ENCODE results near the gene FBXL16. TPM values are rescaled to one million over a fixed set of nuclear protein-coding genes. Genes with fewer than 3 reads are reported as not detected.
"Not testable (repeated sequence)": the region's sequence is repeated elsewhere in the genome, so short reads cannot be mapped to it uniquely, and the experiment has no call there.

Gene FBXL16
- total RNA-seq, 1 donor from 2014 or later, result 6.4 TPM

DNA sequence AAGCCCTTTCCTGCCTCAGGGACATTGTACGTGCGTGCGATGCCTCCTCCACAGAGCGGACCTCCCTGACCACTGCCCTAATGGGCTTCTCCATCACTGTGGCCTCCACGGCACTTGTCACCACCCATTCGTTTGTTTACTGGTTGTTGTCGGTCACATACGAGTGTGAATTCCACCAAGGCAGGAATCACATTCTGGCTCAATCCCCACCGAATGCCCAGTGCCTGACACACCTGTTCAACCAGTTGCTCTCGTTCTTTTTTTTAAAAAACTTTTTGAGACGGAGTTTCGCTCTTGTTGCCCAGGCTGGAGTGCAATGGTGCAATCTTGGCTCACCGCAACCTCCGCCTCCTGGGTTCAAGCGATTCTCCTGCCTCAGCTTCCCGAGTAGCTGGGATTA lies 14.4 kb downstream of the FBXL16 start:
- intact Hi-C loops (cut with micrococcal nuclease); H3K9me3 Mint-ChIP-seq; H3K36me3 Mint-ChIP-seq (ENCODE audit: low read depth); DNase-seq: not testable (repeated sequence)
- H3K27ac Mint-ChIP-seq, result peak overlapping the region; percentile 74
- H3K27me3 Mint-ChIP-seq, result peaks cover 17% of the 10 kb centered on the region
- H3K4me1 Mint-ChIP-seq, result peaks cover 14% of the 10 kb centered on the region
- H3K4me3 Mint-ChIP-seq, result peak overlapping the region; percentile 81

DNA sequence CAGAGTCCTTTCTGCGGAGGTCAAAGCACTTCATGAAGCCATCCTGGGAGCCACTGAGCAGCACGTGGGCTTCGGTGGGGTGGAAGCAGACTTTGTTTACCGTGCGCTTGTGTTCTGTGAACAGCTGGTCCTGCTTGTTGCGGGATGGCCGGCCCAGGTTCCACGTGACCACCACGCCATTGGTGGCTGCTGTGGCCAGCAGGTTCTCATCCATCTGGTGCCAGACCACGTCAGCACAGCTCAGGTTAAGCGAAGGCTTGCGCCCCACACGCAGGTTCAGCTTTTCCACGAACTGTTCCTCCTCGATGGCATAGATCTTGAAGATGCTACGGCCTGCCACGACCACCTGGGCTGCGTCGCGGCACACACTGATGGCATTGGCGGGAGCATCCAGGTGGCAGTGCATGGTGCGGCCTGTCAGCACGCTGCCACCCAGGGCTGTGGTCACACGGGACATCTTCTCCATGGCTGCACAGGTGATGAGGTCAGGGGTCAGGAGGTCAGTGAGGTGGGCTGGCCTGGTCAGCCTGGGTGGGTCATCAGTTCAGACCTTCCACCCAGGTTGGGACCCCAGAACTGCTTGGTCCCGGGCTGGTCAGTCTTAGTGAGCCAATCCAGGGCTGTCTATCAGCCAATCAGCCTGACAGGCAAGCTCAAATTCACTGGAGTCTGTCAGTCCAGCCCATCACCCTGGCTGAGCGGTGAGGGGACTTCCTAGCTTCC lies 16.3 kb downstream of the FBXL16 start:
- Mint-ChIP-seq H3K36me3 (ENCODE audit: low read depth) (peaks cover 7% of the 10 kb centered on the region), H3K27me3 (peaks cover 15% of the 10 kb centered on the region), H3K4me1 (peaks cover 11% of the 10 kb centered on the region), H3K9me3 (peaks cover 4% of the 10 kb centered on the region), H3K4me3 (peak overlapping the region; percentile 81), H3K27ac (peak overlapping the region; percentile 79)
- intact Hi-C loops (cut with micrococcal nuclease), result no loop called here
- DNase-seq, result no peak

DNA sequence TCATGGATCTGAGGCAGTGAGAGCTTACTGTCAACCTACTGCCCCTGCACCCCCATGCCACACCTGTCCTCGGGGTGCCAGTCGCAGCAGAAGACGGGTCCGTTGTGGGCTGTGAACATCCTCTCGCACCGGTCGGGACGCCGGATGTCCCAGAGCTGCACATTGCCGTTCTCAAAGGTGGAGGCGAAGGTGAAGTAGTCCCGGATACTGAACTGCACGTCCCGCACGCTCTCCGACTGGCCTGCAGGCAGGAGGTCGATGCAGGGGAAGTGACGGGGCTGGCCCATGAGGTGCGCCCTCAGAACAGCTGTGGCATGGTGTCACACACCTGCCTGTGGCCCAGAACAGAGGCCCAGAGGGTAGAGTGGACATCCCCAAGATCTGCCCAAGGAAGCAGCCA lies 18.1 kb downstream of the FBXL16 start:
- Mint-ChIP-seq H3K9me3 (peaks cover 4% of the 10 kb centered on the region), H3K27me3 (peaks cover 4% of the 10 kb centered on the region), H3K4me3 (no peak overlapping the region), H3K27ac (no peak overlapping the region), H3K36me3 (ENCODE audit: low read depth) (peaks cover 15% of the 10 kb centered on the region), H3K4me1 (peaks cover 12% of the 10 kb centered on the region)
- intact Hi-C loops (cut with micrococcal nuclease), result no loop called here
- DNase-seq, result no peak

DNA sequence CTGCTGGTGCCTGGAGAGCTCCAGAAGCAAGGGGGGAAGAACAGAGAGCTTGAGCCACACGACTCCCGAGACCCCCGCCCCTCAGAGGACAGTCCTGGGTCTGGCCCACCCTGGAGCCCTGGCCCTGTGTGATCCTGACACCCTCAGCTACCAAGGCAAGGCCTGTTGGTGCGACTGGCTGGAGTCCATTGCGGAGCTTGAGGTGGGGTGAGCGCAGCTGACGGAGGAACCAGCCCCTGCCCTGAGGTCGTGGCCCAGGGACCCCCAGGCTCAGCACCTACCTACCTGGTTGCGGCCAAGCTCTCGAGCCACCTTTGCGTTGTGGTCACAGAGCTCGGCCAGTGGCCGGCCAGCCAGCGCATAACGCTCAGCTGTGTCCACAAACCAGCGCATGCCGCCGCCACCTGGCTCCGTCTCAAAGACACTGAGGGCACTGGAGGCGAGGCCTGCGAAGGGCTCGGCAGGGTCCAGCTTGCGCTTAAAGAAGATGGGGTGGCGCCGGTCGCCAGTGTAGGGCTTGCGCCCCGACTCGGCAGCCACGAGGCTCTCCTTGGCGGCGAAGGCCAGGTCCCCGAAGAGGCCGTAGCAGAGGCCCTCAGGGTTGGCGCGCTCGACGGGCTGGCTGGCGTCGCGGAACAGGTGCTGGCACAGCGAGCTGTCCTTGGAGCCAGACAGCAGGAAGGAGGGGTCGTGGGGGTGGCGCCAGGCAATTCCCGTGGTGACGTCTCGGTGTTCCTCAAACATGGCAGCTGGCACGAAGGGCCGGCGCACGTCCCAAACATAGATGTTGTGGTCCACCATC lies 18.9 kb downstream of the FBXL16 start:
- DNase-seq, result no peak
- peaks cover 17% of the 10 kb centered on the region for H3K4me1 Mint-ChIP-seq
- intact Hi-C loops (cut with micrococcal nuclease), result no loop called here

DNA sequence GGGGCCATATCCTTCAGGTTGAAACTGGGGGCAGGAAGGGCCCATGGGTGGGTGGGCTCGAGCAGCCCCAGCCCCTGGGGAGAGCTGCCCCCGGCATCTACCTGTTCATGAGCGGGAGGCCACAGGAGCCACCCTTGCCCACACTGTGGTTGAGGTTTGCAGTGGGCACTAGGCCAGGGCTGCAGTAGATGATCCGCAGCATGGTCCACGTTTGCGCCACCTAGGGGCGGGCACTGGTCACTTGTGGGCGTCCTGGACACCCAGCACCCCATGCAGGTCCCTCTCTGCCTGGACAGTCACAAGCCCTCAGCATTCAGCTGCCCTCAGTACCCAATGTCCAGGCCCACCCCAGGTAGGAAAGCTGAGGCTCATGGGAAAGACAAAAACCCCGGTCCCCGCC lies 19.6 kb downstream of the FBXL16 start:
- Mint-ChIP-seq H3K36me3 (ENCODE audit: low read depth) (peaks cover 27% of the 10 kb centered on the region), H3K4me3 (peak overlapping the region; percentile 52), H3K27me3 (no peaks in the 10 kb centered on the region), H3K4me1 (peaks cover 18% of the 10 kb centered on the region), H3K27ac (no peak overlapping the region), H3K9me3 (peaks cover 2% of the 10 kb centered on the region)
- intact Hi-C loops (cut with micrococcal nuclease), result loop anchor here (2.0 kb wide), 2 partner anchors 37 to 49 kb away; partner anchors contain the start of genes METTL26 and WDR90
- DNase-seq, result no peak

More for the DNA sequence above, 18.9 kb downstream of the FBXL16 start:
- H3K36me3 Mint-ChIP-seq (ENCODE audit: low read depth), result peaks cover 21% of the 10 kb centered on the region
- H3K27ac Mint-ChIP-seq, result no peak overlapping the region
- peak overlapping the region; percentile 21 for H3K4me3 Mint-ChIP-seq
- no peaks in the 10 kb centered on the region for H3K27me3 Mint-ChIP-seq
- peaks cover 4% of the 10 kb centered on the region for H3K9me3 Mint-ChIP-seq

DNA sequence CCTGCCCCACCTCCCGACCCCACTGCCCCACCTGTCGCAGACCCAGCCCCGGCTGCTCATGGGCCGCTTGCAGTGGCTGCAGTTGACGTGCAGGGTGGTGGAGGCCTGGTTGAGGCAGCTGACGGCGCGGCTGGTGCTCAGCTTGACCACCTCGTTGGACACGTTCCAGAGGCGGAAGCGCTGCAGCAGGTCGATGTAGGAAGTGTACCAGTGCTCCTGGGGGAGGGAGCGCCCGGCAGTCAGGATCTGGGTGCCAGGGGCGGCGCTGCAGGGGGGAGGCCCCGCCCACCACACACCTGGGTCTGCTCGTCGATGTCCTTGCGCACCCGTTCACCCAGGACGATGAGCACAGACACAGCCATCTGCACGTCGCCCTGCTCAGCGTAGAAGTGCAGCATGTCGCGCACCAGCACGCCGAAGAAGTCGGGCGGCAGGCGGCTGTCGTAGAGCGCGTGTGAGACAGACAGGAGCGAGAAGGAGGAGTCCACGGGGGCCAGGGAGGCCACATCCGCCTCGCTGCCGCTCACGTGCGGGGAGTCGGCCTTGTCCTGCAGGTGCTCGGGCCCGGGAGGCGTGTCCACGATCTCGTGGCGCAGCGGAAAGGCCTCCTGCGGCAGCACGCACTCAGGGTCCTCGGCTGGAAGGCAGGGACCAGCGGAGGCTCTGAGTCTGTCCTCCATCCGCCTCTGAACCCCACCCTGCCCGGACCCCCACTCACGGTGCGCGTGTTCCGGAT lies 20.5 kb downstream of the FBXL16 start:
- H3K27me3 Mint-ChIP-seq, result no peaks in the 10 kb centered on the region
- peaks cover 27% of the 10 kb centered on the region for H3K36me3 Mint-ChIP-seq (ENCODE audit: low read depth)
- DNase-seq, result no peak
- intact Hi-C loops (cut with micrococcal nuclease), result loop anchor here (2.0 to 5.0 kb wide), 3 partner anchors 36 to 48 kb away; partner anchors contain the start of genes CCDC78, HAGHL, METTL26 and WDR90
- H3K4me1 Mint-ChIP-seq, result peaks cover 13% of the 10 kb centered on the region
- H3K4me3 Mint-ChIP-seq, result no peak overlapping the region
- no peak overlapping the region for H3K27ac Mint-ChIP-seq
- no peaks in the 10 kb centered on the region for H3K9me3 Mint-ChIP-seq

DNA sequence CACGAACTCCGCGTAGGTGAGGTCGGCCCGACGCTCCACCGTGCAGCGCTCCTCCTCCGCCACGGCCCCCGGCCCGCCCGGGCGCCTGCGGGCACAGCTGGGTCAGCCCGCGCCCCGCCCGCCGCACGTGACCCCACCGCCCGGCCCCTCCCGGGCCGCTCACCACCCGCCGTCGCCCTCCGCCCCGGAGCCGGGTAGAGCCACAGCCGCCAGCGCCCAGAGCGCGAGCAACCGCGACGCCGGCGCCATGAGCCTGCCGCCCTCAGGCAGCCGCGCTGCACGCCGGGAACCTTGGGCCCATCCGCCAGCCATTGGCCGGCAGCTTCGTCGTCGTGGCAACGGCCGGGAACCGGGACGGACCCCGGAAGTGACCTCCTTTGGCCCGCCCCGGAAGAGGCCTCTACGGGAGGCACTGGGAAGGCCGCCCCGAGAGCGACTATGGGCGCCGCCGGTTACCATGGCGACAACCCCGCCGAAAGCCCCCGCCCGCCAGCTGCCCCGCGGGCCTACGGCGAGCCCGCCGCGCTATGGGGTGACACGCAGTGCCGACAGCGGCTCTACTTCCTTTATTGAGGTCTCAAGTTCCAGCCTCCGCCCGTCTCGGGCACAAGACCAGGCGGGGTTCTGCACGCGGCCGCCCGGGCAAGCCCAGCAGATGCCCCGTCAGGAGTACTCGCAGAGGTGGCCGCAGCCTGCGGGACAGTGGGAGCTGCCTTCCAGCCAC lies 21.4 kb downstream of the FBXL16 start, which contains the start of gene JMJD8:
Gene JMJD8 (minus strand): TSS at position 264 of the 724 bp plus-strand sequence. CDS start 15 bp downstream, at position 249.
- Mint-ChIP-seq H3K36me3 (ENCODE audit: low read depth) (peaks cover 27% of the 10 kb centered on the region), H3K27me3 (no peaks in the 10 kb centered on the region), H3K27ac (peak within 1 kb of the TSS; percentile 82), H3K4me3 (peak within 1 kb of the TSS; percentile 87), H3K4me1 (peaks cover 12% of the 10 kb centered on the region), H3K9me3 (no peaks in the 10 kb centered on the region)
- DNase-seq, result peak; percentile 99
- intact Hi-C loops (cut with micrococcal nuclease), result loop anchor here (2.0 to 5.0 kb wide), 3 partner anchors 35 to 47 kb away; partner anchors contain the start of genes CCDC78, HAGHL, METTL26 and WDR90

DNA sequence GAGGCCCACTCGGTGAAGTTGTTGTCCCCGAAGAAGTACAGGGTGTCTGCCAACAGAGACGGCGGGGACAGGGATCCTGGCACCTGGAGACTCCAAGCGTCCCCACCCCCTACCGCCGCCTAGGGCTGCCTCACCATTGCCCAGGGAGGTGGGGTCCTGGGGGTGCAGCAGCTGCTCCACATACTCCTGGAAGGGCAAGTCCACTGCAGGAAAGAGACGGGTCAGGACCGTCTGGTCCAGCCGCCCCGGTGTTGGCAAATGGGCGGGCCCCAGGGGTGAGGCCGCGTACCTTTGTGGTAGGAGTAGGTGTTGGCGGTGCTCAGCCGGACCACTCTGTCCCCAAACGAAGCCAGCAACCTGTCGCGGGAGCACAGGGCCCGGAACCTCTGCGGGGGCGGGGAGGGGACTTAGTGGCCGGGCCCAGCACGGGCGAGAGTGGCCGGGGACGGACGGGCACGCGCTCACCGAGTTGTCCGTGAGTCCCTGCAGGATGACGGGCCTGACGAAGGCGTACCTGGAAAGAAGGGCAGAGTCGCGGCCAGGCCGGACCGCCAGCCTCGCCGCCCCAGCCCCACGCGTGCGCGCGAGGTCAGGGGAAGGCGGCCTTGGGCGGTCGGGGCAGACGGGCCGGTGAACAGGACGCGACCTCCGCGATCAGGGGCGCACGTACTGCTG lies 22.1 kb downstream of the FBXL16 start:
- no peak for DNase-seq
- peak overlapping the region; percentile 87 for H3K4me3 Mint-ChIP-seq
- H3K27me3 Mint-ChIP-seq, result no peaks in the 10 kb centered on the region
- H3K27ac Mint-ChIP-seq, result peak overlapping the region; percentile 72
- H3K36me3 Mint-ChIP-seq (ENCODE audit: low read depth), result peaks cover 27% of the 10 kb centered on the region
- intact Hi-C loops (cut with micrococcal nuclease), result loop anchor here (2.0 to 5.0 kb wide), 3 partner anchors 35 to 47 kb away; partner anchors contain the start of genes CCDC78, HAGHL, METTL26 and WDR90
- no peaks in the 10 kb centered on the region for H3K9me3 Mint-ChIP-seq
- H3K4me1 Mint-ChIP-seq, result peaks cover 14% of the 10 kb centered on the region

DNA sequence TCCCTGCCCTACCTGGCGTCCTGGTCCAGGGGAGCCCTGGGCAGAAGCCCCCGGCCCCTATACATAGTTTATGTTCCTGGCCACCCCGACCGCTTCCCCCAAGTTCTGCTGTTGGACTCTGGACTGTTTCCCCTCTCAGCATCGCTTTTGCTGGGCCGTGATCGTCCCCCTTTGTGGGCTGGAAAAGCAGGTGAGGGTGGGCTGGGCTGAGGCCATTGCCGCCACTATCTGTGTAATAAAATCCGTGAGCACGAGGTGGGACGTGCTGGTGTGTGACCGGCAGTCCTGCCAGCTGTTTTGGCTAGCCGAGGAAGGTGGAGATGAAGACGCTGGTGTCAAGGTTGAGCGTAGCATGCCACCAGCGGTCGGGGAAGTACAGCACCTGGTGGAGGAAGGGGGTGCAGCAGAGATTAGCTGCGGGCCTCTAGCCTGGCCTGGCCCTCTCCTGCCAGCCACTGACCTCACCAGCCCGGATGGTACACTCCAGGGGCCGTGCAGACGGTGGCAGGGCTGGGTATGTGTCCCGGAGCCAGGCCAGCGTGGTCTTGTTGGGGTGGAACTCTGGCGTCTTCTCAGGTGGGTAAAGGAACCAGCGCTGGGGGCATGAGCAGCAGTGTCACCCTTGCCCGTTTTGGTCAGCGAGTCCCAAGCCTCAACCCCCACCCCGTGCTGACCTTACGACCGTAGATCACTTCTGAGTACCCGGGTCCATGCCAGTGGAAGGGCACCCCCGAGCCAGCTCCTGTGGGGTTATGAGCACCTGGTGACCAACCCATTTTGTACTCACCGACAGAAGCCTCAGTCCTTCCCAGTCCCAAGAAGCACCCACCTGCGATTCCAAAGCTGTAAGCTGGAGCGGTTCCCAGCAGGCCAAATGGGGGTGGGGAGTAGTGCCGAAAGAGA lies 22.9 kb downstream of the FBXL16 start:
- Mint-ChIP-seq H3K36me3 (ENCODE audit: low read depth) (peaks cover 27% of the 10 kb centered on the region), H3K9me3 (no peaks in the 10 kb centered on the region), H3K4me1 (peaks cover 14% of the 10 kb centered on the region), H3K4me3 (peak overlapping the region; percentile 87), H3K27me3 (no peaks in the 10 kb centered on the region), H3K27ac (peak overlapping the region; percentile 72)
- intact Hi-C loops (cut with micrococcal nuclease), result loop anchor here (5.0 kb wide), 1 partner anchor 45 kb away; the partner anchor contains the start of genes CCDC78 and HAGHL
- no peak for DNase-seq

DNA sequence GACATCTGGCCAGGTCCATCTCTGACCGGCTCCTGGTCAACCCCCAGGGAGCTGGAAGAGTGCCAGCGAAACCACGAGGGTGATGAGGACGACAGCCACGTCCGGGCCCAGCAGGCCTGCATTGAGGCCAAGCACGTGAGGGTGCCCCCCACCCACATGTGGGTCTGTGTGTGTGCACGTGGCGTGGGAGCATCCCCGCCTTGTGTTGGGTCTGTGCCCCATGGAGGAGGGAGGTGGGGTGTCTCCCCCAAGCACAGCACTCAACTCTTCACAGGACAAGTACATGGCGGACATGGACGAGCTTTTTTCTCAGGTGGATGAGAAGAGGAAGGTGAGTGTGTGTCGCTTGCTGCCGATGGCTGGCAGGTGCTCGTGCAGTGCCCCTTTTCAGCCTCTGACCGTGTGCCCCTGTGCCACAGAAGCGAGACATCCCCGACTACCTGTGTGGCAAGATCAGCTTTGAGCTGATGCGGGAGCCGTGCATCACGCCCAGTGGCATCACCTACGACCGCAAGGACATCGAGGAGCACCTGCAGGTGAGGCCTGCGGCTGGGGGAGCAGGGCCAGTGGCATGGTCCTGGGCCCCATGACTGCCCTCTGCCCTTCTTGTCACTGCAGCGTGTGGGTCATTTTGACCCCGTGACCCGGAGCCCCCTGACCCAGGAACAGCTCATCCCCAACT lies 23.7 kb downstream of the FBXL16 start:
- peak overlapping the region; percentile 56 for H3K27ac Mint-ChIP-seq
- no peaks in the 10 kb centered on the region for H3K9me3 Mint-ChIP-seq
- H3K4me3 Mint-ChIP-seq, result peak overlapping the region; percentile 87
- peaks cover 27% of the 10 kb centered on the region for H3K36me3 Mint-ChIP-seq (ENCODE audit: low read depth)
- H3K27me3 Mint-ChIP-seq, result no peaks in the 10 kb centered on the region
- H3K4me1 Mint-ChIP-seq, result peaks cover 14% of the 10 kb centered on the region
- DNase-seq, result no peak
- intact Hi-C loops (cut with micrococcal nuclease), result loop anchor here (5.0 kb wide), 1 partner anchor 45 kb away; the partner anchor contains the start of genes CCDC78 and HAGHL

Data from activated CD4-positive, alpha-beta T cell treated with anti-CD3 and anti-CD28 coated beads, Interleukin-2, amount 10 ng/mL, durations not matched to agents 24 days and 14 days (primary cell).